Activated CD4-positive, alpha-beta T cell treated with anti-CD3 and anti-CD28 coated beads, Interleukin-2, amount 50 U/mL, for 1 hour (primary cell): Measurements from ENCODE around the gene PSMD1.
A peak's percentile ranks its signal among the peaks of the same experiment; 100 is the strongest.
"Not testable (repeated sequence)": the region's sequence is repeated elsewhere in the genome, so short reads cannot be mapped to it uniquely, and the experiment has no call there.

Source experiments
- DNase-seq: peaks from one replicate; pipeline ENCODE4 v3.0.0-alpha.2; 2020

The PSMD1 gene

DNA sequence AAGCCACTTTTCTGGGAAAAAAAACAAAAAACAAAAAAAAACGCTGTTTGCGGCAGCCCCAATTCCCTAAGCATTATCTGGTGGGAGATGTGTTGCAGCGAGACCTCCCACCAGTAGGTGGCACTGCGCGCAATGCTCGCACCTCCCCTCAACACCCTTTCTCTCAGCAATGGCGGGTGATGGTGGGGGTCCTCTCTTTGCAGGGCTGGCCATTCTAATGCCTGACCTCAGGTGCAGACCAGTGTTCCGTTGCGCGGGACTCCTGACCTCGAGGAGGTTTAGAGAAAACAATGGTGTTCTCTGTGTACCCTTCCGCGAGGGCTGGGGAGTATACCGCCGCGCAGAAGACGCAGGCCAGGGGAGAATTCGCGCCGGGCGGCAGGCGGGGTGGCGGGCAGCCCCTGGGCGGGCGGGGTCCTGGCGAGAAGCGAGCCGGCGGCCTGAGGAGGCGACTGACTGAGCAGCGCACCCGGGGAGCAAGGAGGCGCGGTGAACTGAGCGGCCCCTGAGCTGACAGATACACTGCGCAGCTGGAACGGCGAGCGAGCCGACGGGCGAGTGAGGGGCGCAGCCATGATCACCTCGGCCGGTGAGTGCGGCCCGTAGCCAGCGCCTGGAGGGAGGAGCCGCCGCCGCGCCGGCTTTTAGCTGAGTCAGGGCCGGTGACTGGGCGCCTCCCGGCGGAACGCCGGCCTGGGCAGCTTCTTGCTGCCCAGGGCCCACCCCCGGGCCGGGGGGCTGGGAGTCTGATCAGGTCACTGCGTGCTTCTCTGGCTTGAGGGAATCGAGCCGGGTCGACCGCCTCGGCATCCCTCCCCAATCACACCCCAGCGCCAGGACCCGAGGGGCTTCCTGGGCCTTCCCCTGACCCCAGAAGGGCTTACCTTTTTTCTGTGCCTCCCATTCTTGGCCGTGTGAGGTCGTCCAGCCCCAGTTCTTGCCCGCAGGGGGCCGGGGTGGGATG is at the start of gene PSMD1:
PSMD1 (plus strand) TSS at position 415 of the 964 bp plus-strand sequence; CDS start at position 574, 159 bp downstream.
- peak; percentile 91 for DNase-seq

- DNase-seq = no peak
Measured at GRCh38 chr2:231007286-231008098, 49.2 kb upstream of the PSMD1 start.

DNA sequence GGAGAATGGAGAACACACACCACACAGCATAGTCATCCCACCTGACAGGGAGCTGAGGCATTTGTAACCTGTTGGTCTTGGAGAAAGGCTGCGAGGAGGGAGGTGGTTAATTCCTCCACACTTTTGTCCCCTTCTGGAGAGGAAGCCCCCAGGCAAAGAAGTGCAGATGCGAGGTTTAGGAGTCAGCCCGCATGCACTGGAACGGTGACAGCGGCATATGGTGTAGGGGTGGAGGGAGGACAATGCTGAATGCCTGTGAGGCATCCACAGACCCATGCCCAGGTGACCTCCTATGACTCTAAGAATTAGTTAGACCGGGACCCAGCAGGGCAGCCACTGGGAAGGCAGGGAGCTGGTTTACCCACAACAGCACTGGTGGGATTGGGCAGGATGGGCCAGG is 48.5 kb upstream of the PSMD1 start:
- DNase-seq = no peak

- no peak for DNase-seq
Measured at GRCh38 chr2:231009236-231009919, 47.3 kb upstream of the PSMD1 start.

DNA sequence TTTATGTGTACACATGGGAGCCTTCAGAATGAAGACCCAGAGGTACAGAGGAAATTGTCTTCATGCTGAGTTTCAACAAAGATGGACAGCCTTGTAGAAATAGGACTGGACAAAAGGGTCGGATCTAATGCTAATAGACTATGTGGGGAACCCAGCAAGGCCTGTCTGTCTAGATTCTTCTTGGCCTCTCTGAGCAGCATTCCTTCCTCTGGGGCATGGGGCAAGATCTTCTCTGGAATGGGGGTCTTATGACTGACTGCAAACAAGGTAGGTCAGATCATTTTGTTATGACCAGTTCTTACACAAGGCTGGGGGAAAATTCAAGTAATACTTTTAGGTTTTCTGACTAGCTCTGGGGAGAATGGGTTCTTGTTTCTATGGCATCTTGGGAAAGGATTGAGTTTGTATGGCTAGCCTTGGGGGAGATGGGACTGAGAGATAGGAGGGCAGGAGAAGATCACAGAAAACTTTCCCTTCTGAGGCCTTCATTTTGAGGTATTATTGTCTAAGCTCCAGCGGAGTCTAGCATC is 46.4 kb upstream of the PSMD1 start:
- DNase-seq = no peak

GRCh38 chr2:231011526-231011925 is 45.1 kb upstream of the PSMD1 start:
- DNase-seq = no peak

GRCh38 chr2:231012463-231012862 is 44.2 kb upstream of the PSMD1 start:
- DNase-seq = no peak

- no peak for DNase-seq
Measured at GRCh38 chr2:231013820-231014219, 42.8 kb upstream of the PSMD1 start.

GRCh38 chr2:231015478-231015877 is 41.2 kb upstream of the PSMD1 start:
- DNase-seq = no peak

- DNase-seq = no peak
Measured at GRCh38 chr2:231015926-231016325, 40.7 kb upstream of the PSMD1 start.

DNA sequence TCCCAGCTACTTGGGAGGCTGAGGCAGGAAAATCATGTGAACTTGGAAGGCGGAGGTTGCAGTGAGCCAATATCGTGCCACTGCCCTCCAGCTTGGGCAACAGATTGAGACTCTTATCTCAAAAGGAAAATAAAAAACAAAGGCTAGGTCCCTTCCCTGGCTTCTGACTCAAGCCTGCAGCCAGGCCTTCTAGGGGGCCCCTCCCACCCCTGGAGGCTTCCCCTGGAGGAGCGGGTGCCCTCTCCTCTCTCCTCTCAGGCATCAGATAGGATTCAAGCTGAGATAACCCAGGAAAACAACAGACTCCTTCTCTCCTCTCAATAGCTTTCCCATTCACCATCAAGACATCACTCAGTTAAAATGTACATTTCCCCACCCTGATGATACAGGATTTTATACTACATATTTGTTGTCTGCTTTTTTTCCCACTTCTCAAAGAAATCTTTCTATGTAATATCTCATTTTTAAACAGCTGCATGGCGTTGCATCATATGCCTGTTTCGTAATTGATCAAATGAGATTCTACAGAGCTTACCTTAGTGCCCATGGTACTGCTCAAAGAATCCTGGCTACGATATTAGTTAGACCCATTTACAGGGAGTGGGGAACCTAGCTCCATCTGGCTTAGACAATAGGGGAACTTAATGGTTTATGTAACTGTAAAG is 40.0 kb upstream of the PSMD1 start:
- no peak for DNase-seq

- DNase-seq = no peak
Measured at GRCh38 chr2:231017231-231017598, 39.5 kb upstream of the PSMD1 start.

DNA sequence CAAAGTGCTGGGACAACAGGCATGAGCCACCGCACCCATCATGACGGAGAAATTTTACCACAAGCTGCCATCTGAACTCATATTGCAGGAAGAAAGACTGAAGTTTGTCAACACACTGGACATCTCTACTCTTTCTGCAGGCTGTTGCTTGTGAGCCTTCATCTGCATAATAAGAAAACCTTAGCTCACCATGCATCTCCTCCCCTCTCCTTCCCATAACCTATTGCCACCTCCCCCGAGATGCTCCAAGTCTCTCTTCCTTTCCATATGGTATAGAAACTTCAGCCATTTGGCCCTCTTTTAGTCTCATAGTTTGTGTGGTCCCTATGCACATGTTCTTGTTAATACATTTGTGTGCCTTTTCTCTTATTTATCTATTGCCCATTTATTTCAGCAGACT is 38.5 kb upstream of the PSMD1 start:
- no peak for DNase-seq

DNA sequence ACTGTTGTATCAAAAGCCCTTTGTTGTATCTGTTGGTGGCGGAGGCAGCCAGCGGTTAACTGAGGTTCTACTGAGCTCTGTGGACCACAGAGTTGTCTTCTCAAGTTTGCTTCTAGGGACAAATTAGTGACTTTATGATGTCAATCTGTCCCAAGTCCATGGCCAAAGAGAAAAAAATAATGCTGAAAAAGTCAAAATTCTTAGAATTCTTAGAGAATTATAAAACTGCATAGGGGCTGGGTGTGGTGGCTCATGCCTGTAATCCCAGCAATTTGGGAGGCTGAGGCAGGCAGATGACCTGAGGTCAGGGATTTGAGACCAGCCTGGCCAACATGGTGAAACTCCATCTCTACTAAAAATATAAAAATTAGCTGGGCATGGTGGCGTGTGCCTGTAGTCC is 31.6 kb upstream of the PSMD1 start:
- DNase-seq = not testable (repeated sequence)

DNA sequence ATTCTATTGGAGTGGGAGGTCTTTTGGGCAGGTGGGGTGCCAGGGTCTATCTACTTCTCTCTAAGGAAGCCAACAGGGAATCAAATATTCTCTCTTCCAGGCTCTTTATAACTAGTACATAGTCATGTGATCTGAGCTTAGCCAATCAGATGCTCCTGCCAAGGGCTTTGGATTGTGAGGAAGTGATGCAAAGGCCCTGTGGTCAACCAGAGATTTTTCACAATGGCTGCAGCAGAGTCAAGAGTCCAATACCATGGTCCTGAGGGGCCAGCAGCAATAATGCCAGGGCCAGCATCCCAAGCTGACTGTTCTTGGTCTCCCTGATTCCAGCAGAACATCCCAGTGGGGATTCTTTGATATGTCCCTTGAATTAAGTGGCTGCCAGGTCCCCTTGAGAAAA is 27.8 kb upstream of the PSMD1 start:
- DNase-seq = no peak

- DNase-seq = no peak
Measured at GRCh38 chr2:231029563-231029962, 27.1 kb upstream of the PSMD1 start.

DNA sequence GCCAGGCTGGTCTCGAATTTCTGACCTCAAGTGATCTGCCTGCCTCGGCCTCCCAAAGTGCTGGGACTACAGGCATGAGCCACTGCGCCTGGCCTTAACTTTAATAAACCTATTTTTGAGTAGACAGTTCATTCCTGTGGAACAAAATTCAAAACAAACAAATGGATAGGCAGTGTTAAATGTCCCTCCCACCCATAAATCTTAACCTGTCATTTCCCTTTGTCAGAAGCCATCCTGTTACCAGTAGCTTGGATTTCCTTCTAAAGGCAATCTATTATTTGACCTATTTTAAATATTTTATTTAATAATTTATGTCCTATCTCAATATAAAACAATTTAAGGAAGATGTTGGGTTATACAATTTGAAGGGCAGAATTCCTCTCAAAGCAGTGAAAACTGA is 25.9 kb upstream of the PSMD1 start:
- DNase-seq = no peak

GRCh38 chr2:231032575-231033140 is 24.0 kb upstream of the PSMD1 start:
- no peak for DNase-seq

GRCh38 chr2:231033147-231034132 is 23.2 kb upstream of the PSMD1 start:
- DNase-seq = no peak

DNA sequence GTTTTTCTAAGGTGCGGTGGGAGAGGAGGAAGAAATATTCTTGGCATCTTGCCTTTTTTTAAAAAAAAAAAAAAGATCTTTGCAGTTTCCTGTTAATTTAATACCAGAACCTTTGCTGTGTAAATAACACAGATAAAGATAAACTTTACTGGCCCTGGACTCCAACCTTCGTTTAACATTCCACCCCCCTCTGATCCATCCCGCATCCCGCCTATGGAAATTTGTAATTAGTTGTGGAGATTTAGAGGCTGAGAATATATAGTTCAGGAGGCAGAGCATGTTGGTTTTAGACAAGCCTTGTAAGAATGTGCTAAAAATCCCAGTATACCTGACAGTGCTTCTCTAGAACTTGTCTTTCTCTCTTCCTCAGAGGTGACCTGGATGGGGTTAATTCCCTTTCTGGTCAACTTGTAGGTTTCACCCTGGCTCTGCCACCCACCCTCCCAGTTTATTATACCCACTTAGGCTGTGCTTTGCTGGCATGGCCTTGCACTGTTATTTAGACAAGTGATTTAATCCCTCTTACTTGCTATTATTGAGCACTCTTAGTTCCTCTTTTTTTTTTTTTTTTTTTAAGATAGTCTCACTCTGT is 22.3 kb upstream of the PSMD1 start:
- DNase-seq = no peak
